CD4-positive, alpha-beta T cell treated with Interleukin-17A for 1 hour (primary cell): ENCODE data around the gene NKX6-2.
"Not testable (repeated sequence)": the region's sequence is repeated elsewhere in the genome, so short reads cannot be mapped to it uniquely, and the experiment has no call there.

ENCODE experiments used
- DNase-seq: peaks from one replicate; pipeline ENCODE4 v3.0.0-alpha.2; 2020

Gene NKX6-2

DNA sequence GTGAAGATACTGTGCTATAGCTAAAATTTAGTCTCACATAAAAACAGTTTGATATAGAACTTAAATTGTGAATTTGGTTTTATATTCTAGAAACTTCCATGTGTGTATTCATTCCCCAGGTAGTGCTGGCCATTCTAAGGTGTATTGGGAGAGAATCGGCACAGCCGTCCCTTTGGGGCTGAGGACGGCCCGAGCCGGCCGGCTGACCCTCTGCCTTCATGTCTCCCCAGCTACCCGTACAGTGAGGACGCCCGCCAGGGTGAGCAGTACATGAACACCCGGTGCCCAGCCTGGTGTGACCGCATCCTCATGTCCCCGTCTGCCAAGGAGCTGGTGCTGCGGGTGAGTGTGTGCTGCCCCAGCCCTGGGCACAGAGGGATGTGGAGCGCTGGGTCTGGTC is 8.5 kb downstream of the NKX6-2 start:
- no peak for DNase-seq

- DNase-seq: no peak
Observed at GRCh38 chr10:132776821-132777220, 9.1 kb downstream of the NKX6-2 start.

GRCh38 chr10:132776186-132776585 is 9.8 kb downstream of the NKX6-2 start:
- no peak for DNase-seq

DNA sequence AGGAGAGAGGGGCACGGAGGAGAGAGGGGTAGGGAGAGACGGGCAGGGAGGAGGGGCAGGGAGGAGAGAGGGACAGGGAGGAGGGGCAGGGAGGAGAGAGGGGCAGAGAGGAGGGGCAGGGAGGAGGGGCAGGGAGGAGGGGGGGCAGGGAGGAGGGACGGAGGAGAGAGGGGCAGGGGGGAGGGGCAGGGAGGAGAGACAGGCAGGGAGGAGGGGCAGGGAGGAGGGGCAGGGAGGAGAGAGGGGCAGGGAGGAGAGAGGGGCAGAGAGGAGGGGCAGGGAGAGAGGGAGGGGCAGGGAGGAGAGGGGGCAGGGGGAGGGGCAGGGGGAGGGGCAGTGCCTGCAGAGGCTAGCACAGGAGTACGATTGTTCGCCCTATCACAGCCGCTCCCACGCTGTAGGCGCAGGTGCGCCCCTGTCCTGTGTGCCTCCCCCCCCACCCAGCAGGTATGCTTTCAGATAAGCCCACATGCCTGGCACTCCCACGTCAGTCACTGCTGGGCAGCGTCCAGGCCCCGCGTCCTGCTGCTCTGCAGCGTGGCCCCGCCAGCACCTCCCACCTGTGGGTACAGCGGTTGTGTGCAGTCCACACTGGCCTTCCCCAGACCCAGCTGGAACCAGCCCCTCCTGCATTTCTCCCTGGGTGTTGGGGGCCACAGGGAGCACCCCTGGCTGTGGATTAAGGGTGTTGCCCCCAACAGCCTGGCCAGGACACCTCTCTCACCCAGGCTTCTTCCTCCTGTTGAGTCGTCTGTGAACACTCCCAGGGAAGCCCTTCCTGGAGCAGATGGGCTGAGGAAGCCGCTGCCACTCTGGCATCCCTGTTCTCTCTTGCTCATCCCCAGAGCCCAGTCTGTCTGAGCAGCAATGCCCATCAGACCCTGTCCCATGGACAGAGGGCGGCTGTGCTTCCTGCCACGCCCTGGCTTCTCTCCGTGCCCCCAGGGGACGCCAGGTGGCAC is 10.8 kb downstream of the NKX6-2 start:
- no peak for DNase-seq

GRCh38 chr10:132774181-132774901 is 11.6 kb downstream of the NKX6-2 start:
- no peak for DNase-seq

DNA sequence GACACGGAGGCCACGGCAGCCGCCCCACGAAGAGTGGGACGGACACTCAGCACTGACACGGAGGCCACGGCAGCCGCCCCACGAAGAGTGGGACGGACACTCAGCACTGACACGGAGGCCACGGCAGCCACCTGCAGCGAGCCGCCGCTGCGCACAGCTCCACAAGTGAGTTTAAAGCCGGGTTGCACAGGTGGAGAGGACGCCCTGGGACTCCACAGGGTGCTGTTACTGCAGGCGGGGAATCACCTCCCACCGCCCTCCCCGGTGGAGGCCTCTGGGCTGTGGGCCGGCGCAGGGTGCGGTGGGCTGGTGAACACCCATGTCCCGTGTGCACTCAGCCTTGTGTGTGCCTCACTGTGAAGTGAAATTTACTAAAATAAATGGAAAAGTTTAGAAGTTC is 13.1 kb downstream of the NKX6-2 start:
- not testable (repeated sequence) for DNase-seq

DNA sequence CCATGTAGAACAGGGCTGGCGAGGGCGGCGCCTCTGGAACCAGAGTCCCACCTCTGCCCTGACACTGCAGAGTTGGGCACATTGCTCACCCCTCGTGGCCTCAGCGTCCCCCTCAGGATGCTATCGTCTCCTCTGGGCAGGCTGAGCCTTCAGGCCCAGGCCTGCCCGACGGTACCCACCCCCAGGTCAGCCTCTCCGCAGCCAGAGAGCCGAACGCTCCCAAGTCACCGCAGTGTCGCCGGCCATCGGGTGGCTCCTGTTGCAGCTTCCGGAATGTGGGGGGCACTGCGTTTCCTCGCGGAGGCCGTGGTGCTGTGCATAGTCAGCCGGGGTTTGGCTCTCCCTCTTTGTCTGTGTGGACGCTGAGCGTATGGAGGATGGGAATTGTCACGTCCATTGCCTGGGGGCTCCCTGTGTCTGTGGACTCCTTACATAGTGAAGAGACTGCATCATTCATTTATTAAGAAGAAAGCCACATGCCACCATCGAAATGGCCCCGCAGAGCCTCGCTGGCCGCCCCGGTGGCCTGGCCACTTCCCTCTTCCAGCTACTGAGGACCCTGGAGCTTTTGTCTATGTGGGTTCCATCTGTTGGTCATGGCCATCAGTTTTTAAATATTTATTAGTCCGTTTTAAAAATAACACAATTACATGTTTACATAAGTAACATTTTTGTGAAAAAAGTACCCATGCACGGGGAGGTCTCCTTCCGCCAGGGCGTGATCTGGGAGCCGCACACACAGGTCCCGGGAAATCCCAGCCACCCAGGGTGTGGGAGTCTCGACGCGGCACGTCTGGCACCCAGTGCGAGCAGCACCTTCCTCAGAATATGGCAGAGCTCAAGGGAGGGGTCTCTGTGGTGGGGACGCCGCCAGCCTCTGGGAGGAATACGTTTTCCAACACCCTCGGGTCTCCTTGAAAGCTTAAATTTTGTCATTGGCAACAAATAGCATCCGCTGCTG is 15.6 kb downstream of the NKX6-2 start:
- DNase-seq: no peak

DNA sequence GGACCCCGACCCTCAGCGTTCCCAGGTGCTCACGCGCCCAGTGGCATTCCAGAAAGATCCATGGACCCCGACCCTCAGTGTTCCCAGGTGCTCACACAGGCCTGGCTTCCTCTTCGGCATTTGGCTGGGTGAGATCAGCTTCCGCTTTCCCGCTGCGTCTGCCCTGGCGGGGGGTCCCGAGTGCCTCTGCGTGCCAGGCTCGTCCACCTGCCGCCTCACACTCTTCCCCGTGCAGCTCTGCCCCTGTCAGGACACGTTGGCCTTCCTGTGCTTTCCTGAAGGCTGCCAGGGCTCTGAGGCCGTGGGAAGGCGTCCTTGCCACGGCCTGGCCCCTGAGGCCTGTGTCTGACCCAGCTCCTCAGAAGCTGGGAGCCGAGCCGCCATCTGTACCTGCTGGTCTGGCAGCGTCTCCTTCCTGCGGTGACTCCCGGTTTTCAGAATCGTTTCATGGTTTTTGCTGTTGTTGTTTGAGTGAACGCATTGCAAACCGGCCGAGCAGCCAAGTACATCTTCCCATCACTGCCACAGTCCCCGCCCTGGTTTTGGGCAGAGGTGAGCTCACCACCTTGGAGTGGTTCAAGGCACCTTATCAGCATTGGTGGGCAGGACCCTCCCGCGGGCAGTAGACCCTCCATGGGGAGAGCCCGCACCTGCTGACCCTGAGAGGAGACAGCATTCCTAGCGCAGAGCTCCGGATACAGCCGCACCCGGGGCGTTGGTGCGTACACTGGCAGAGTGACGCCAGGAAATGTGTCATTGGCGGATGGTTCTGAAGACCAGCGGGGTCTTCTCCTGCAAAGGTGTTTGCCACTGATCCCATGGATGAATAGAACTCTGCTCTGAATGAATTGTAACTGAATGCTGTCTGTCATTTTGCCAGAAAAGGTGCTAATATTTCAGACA is 17.4 kb downstream of the NKX6-2 start:
- no peak for DNase-seq

GRCh38 chr10:132766291-132766690 is 19.7 kb downstream of the NKX6-2 start:
- DNase-seq: no peak

GRCh38 chr10:132765435-132765834 is 20.5 kb downstream of the NKX6-2 start:
- no peak for DNase-seq

DNA sequence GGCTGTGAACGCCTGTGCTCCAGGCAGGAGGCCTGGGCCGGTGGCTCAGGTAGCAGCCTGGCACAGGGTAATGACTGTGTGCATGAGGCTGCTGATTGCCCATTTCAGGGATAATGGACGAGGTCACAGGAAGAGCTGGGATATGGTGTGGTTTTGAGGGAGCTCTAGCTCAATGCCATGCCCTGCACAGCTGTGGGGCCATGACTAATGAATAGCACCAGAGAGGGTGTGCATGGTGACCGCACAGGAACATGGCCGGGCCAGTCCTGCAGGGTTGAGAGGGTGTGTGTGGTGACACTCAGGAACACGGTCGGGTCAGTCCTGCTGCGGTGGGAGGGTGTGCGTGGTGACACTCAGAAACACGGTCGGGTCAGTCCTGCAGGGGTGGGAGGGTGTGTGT is 21.8 kb downstream of the NKX6-2 start:
- no peak for DNase-seq

DNA sequence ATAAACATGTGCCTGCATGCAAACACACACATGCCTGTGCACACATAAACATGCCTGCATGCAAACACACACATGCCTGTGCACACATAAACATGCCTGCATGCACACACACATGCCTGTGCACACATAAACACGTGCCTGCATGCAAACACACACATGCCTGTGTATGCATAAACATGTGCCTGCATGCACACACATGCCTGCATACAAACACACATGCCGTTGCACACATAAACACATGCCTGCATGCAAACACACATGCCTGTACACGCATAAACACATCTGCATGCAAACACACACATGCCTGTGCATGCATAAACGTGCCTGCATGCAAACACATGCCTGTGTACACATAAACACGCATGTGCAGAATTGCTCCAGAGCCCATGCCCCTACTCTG is 22.4 kb downstream of the NKX6-2 start:
- no peak for DNase-seq

GRCh38 chr10:132762267-132762666 is 23.7 kb downstream of the NKX6-2 start:
- no peak for DNase-seq

- DNase-seq: no peak
Observed at GRCh38 chr10:132761395-132762060, 24.4 kb downstream of the NKX6-2 start.

DNA sequence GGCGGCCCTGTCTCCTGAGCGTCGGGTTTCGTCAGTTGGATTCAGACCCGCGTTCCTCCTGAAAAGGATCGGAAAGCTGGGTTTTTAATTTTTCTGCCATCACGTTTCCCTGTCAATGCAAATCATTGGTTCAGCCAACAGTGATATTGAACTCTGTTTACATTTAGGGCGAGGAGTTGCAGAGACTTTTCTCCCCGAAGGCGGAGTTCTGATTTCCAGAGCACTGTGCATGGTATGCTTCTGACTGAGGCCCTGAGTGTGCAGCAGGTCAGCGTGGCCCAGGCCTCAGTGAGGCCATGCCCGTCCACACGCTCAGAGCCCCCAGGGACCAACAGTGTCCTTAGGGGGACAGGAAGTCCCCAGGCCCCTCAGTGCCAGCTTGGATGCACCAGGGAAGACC is 27.1 kb downstream of the NKX6-2 start:
- no peak for DNase-seq

DNA sequence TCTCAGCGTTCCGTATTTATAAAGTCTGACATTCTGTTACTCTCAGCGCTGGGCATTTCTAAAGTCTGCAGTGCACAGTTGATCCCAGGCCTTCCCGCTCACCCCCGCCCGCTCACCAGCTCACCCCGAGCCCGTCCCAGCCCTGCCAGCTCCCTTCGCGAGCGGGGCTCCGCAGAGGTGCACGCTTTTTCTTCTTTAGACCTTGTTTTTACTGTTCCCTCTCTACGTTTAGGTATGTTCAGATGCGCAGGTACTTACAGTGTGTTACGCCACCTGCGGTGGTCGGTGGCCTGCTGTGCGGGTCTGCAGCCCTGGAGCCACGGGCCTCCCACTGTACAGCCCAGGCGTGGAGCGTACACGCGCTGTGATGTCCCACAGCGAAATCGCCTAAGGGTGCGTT is 28.8 kb downstream of the NKX6-2 start:
- no peak for DNase-seq

GRCh38 chr10:132756591-132756990 is 29.4 kb downstream of the NKX6-2 start:
- DNase-seq: no peak

GRCh38 chr10:132755166-132755711 is 30.7 kb downstream of the NKX6-2 start:
- DNase-seq: no peak

DNA sequence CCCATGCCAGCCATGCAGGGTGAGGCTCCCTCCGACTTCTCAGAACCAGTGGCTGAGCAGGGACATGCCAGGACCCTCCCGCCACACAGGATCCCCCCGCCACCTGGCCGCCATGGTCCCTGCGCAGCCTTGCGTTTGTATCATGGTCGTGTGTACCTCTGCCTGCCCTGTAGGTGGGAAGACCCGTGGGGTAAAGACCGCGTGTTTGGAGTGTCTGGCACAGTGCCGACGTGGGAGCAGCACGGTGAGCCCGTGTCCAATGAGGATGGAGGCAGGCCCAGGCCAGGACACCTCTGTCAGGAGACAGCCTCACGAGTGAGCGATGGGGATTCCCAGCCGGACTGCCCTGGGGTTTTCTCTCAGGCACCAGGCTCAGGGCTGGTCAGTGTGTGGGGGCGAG is 31.9 kb downstream of the NKX6-2 start:
- DNase-seq: no peak

- no peak for DNase-seq
Observed at GRCh38 chr10:132753596-132753995, 32.4 kb downstream of the NKX6-2 start.

DNA sequence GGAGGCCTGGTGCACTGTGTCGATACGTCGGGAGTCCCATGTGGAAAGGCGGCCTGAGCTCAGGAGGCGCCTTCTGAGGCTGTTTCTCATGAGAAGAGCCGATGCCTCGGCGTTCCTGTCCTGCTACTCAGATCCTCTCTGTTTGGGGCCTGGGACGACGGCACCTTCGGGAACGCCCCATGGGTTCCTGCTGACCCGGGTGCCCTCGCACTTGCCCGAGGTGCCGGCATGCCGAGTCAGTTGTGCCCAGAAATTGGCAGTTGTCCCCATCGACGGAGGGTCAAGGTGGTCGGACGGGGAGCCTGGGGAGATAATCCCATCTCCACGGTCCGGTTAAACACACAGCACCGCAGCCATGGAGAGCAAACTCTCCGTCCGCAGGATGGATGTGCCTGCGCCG is 33.0 kb downstream of the NKX6-2 start:
- DNase-seq: no peak
